ENCODE data around the gene KRTDAP.

KRTDAP gene

GRCh38 chr19:35455616-35456201, 34.6 kb downstream of the KRTDAP start:
- no peak for TF ChIP-seq USF1 (IDR thresholded peaks at IDR 0.05)
- TF ChIP-seq YY1 (IDR thresholded peaks at IDR 0.05; ENCODE audit: low read depth) = no peak
- TF ChIP-seq EGR1 (IDR thresholded peaks at IDR 0.05) = no peak
- TF ChIP-seq RAD21 (IDR thresholded peaks at IDR 0.05; ENCODE audit: low read depth) = no peak
- no peak for TF ChIP-seq CEBPB (IDR thresholded peaks at IDR 0.05)
- TF ChIP-seq NFIC (IDR thresholded peaks at IDR 0.05) = no peak
- no peak for TF ChIP-seq TCF12 (IDR thresholded peaks at IDR 0.05; ENCODE audit: low read depth)
- TF ChIP-seq CREB1 (IDR thresholded peaks at IDR 0.05; ENCODE audit: low read depth) = no peak

- TF ChIP-seq REST (IDR thresholded peaks at IDR 0.05; ENCODE audit: low read depth) = no peak
- TF ChIP-seq FOXM1 (IDR thresholded peaks at IDR 0.05; ENCODE audit: borderline replicate concordance, low read depth) = no peak
- TF ChIP-seq USF1 (IDR thresholded peaks at IDR 0.05) = no peak
- TF ChIP-seq EGR1 (IDR thresholded peaks at IDR 0.05) = no peak
- no peak for TF ChIP-seq ZBTB7A (IDR thresholded peaks at IDR 0.05; ENCODE audit: low read depth)
- TF ChIP-seq TCF12 (IDR thresholded peaks at IDR 0.05; ENCODE audit: low read depth) = no peak
- no peak for TF ChIP-seq MAX (IDR thresholded peaks at IDR 0.05)
These were observed 35.6 kb downstream of the KRTDAP start for GRCh38 chr19:35454663-35455062.

GRCh38 chr19:35451338-35452096, 38.7 kb downstream of the KRTDAP start:
- TF ChIP-seq TCF12 (IDR thresholded peaks at IDR 0.05; ENCODE audit: low read depth) = no peak
- no peak for TF ChIP-seq RAD21 (IDR thresholded peaks at IDR 0.05; ENCODE audit: low read depth)
- no peak for TF ChIP-seq REST (IDR thresholded peaks at IDR 0.05; ENCODE audit: low read depth)
- TF ChIP-seq EP300 (IDR thresholded peaks at IDR 0.05; ENCODE audit: borderline replicate concordance) = no peak
- no peak for TF ChIP-seq TEAD4 (IDR thresholded peaks at IDR 0.05)
- TF ChIP-seq ZBTB7A (IDR thresholded peaks at IDR 0.05; ENCODE audit: low read depth) = no peak
- no peak for TF ChIP-seq FOXM1 (IDR thresholded peaks at IDR 0.05; ENCODE audit: borderline replicate concordance, low read depth)
- no peak for TF ChIP-seq NFIC (IDR thresholded peaks at IDR 0.05)

GRCh38 chr19:35449359-35450043, 40.8 kb downstream of the KRTDAP start:
- no peak for TF ChIP-seq FOXM1 (IDR thresholded peaks at IDR 0.05; ENCODE audit: borderline replicate concordance, low read depth)
- no peak for TF ChIP-seq YY1 (IDR thresholded peaks at IDR 0.05; ENCODE audit: low read depth)
- TF ChIP-seq TCF12 (IDR thresholded peaks at IDR 0.05; ENCODE audit: low read depth) = no peak
- no peak for TF ChIP-seq RAD21 (IDR thresholded peaks at IDR 0.05; ENCODE audit: low read depth)
- TF ChIP-seq EP300 (IDR thresholded peaks at IDR 0.05; ENCODE audit: borderline replicate concordance) = no peak
- no peak for TF ChIP-seq NFIC (IDR thresholded peaks at IDR 0.05)
- no peak for TF ChIP-seq EGR1 (IDR thresholded peaks at IDR 0.05)
- TF ChIP-seq MAX (IDR thresholded peaks at IDR 0.05) = no peak
- TF ChIP-seq REST (IDR thresholded peaks at IDR 0.05; ENCODE audit: low read depth) = no peak
- TF ChIP-seq USF1 (IDR thresholded peaks at IDR 0.05) = no peak
- TF ChIP-seq ZBTB7A (IDR thresholded peaks at IDR 0.05; ENCODE audit: low read depth) = no peak
- TF ChIP-seq CEBPB (IDR thresholded peaks at IDR 0.05) = no peak
